Mesothelial cell of epicardium (in vitro differentiated cells): ENCODE measurements around the gene THSD4. TPM values are rescaled to one million over a fixed set of nuclear protein-coding genes. Genes with fewer than 3 reads are reported as not detected.

Experiments
- DNase-seq, 2 experiments: peaks; one replicate each; pipeline ENCODE4 v3.0.0; 2021; ENCODE audit warnings: low spot score in 2 of 2; ENCODE audit not compliant: unreplicated experiment in 2 of 2
- H3K27ac Mint-ChIP-seq: 2 replicates; pipeline ENCODE4 v1.8.0; 2021; ENCODE audit warnings: mixed read lengths
- H3K27me3 Mint-ChIP-seq: 2 replicates; pipeline ENCODE4 v1.8.0; 2021; ENCODE audit warnings: low read depth, mixed read lengths
- H3K36me3 Mint-ChIP-seq: 2 replicates; pipeline ENCODE4 v1.8.0; 2021; ENCODE audit warnings: mixed read lengths
- H3K4me1 Mint-ChIP-seq: 2 replicates; pipeline ENCODE4 v1.8.0; 2021; ENCODE audit warnings: mixed read lengths
- H3K4me3 Mint-ChIP-seq: 2 replicates; pipeline ENCODE4 v1.8.0; 2021; ENCODE audit warnings: mild to moderate bottlenecking, moderate library complexity, mixed read lengths
- H3K9me3 Mint-ChIP-seq: 2 replicates; pipeline ENCODE4 v1.8.0; 2021; ENCODE audit warnings: mixed read lengths
- CTCF ChIP-seq: fragments of 200-600 bp; sonication (generic); IDR thresholded peaks from one replicate; pipeline ENCODE4 v1.5.0; 2021; ENCODE audit warnings: antibody characterized with exemption; ENCODE audit not compliant: unreplicated experiment
- total RNA-seq: library from RNA; stranded (reverse); gene quantifications from 3 replicates; pipeline ENCODE4 v1.2.1, GENCODE V29; 2021

The THSD4 gene
- total RNA-seq, 1 donor from 2014 or later = 93.9 TPM

GRCh38 chr15:71452893-71453292, 337.6 kb downstream of the THSD4 start:
- DNase-seq = no peak
- H3K27ac Mint-ChIP-seq = peak overlapping the region; percentile 6
- H3K4me3 Mint-ChIP-seq = no peak overlapping the region
- TF ChIP-seq CTCF = no peak
- H3K27me3 Mint-ChIP-seq = no peaks in the 10 kb centered on the region
- H3K36me3 Mint-ChIP-seq = peaks cover 3% of the 10 kb centered on the region
- H3K4me1 Mint-ChIP-seq = peaks cover 29% of the 10 kb centered on the region
- H3K9me3 Mint-ChIP-seq = no peaks in the 10 kb centered on the region

- no peak overlapping the region for H3K4me3 Mint-ChIP-seq
- H3K4me1 Mint-ChIP-seq = peaks cover 29% of the 10 kb centered on the region
- peaks cover 3% of the 10 kb centered on the region for H3K36me3 Mint-ChIP-seq
Measured at GRCh38 chr15:71454462-71454996, 339.3 kb downstream of the THSD4 start.

GRCh38 chr15:71455107-71455506, 339.8 kb downstream of the THSD4 start:
- no peak for DNase-seq
- H3K4me3 Mint-ChIP-seq = no peak overlapping the region
- no peaks in the 10 kb centered on the region for H3K27me3 Mint-ChIP-seq
- no peak for TF ChIP-seq CTCF
- peaks cover 34% of the 10 kb centered on the region for H3K4me1 Mint-ChIP-seq
- H3K36me3 Mint-ChIP-seq = peaks cover 3% of the 10 kb centered on the region
- peak overlapping the region; percentile 88 for H3K27ac Mint-ChIP-seq
- no peaks in the 10 kb centered on the region for H3K9me3 Mint-ChIP-seq

More at GRCh38 chr15:71454462-71454996, 339.3 kb downstream of the THSD4 start:
- H3K27me3 Mint-ChIP-seq = no peaks in the 10 kb centered on the region
- TF ChIP-seq CTCF = no peak
- no peak for DNase-seq
- peak overlapping the region; percentile 88 for H3K27ac Mint-ChIP-seq
- H3K9me3 Mint-ChIP-seq = no peaks in the 10 kb centered on the region

GRCh38 chr15:71455878-71456277, 340.6 kb downstream of the THSD4 start:
- Mint-ChIP-seq H3K27me3 (no peaks in the 10 kb centered on the region), H3K4me1 (peaks cover 41% of the 10 kb centered on the region), H3K27ac (no peak overlapping the region), H3K4me3 (no peak overlapping the region), H3K9me3 (no peaks in the 10 kb centered on the region), H3K36me3 (peaks cover 3% of the 10 kb centered on the region)
- no peak for TF ChIP-seq CTCF
- DNase-seq = no peak

GRCh38 chr15:71456362-71456761, 341.1 kb downstream of the THSD4 start:
- no peak for DNase-seq
- H3K27me3 Mint-ChIP-seq = no peaks in the 10 kb centered on the region
- peaks cover 41% of the 10 kb centered on the region for H3K4me1 Mint-ChIP-seq
- no peak overlapping the region for H3K4me3 Mint-ChIP-seq
- no peaks in the 10 kb centered on the region for H3K9me3 Mint-ChIP-seq
- no peak for TF ChIP-seq CTCF
- H3K27ac Mint-ChIP-seq = no peak overlapping the region
- peaks cover 5% of the 10 kb centered on the region for H3K36me3 Mint-ChIP-seq

GRCh38 chr15:71456811-71457210, 341.5 kb downstream of the THSD4 start:
- Mint-ChIP-seq H3K27ac (no peak overlapping the region), H3K36me3 (peaks cover 5% of the 10 kb centered on the region), H3K9me3 (no peaks in the 10 kb centered on the region), H3K27me3 (no peaks in the 10 kb centered on the region), H3K4me3 (no peak overlapping the region), H3K4me1 (peaks cover 41% of the 10 kb centered on the region)
- no peak for DNase-seq
- no peak for TF ChIP-seq CTCF
